CD4-positive, alpha-beta T cell treated with Interleukin-2 at 100 ng/mL for 4 hours (primary cell): Measurements from ENCODE around the gene C6orf89.
"Not testable (repeated sequence)": the region's sequence is repeated elsewhere in the genome, so short reads cannot be mapped to it uniquely, and the experiment has no call there.

Source experiments
- DNase-seq: peaks from one replicate; pipeline ENCODE4 v3.0.0-alpha.2; 2020; ENCODE audit warnings: low spot score

Gene C6orf89

GRCh38 chr6:36888115-36888643 is 2.4 kb downstream of the C6orf89 start:
- no peak for DNase-seq

GRCh38 chr6:36888654-36889481 is 3.1 kb downstream of the C6orf89 start:
- DNase-seq, result no peak

GRCh38 chr6:36890112-36890663 is 4.4 kb downstream of the C6orf89 start:
- no peak for DNase-seq

GRCh38 chr6:36891153-36891552 is 5.4 kb downstream of the C6orf89 start:
- DNase-seq, result not testable (repeated sequence)

- no peak for DNase-seq
Measured at GRCh38 chr6:36893976-36894932, 8.5 kb downstream of the C6orf89 start.

GRCh38 chr6:36897609-36898008 is 11.9 kb downstream of the C6orf89 start:
- DNase-seq, result peak; percentile 42

GRCh38 chr6:36904114-36904513 is 18.4 kb downstream of the C6orf89 start:
- DNase-seq, result no peak

GRCh38 chr6:36904851-36905393 is 19.2 kb downstream of the C6orf89 start:
- no peak for DNase-seq

GRCh38 chr6:36906539-36907325 is 21.0 kb downstream of the C6orf89 start:
- DNase-seq, result no peak

- no peak for DNase-seq
Measured at GRCh38 chr6:36907781-36908180, 22.0 kb downstream of the C6orf89 start.

- DNase-seq, result no peak
Measured at GRCh38 chr6:36908747-36909146, 23.0 kb downstream of the C6orf89 start.

- DNase-seq, result peak; percentile 37
Measured at GRCh38 chr6:36912030-36912454, 26.3 kb downstream of the C6orf89 start.

GRCh38 chr6:36912586-36912985 is 26.8 kb downstream of the C6orf89 start:
- peak; percentile 89 for DNase-seq

GRCh38 chr6:36913082-36913481 is 27.3 kb downstream of the C6orf89 start:
- DNase-seq, result no peak

- DNase-seq, result peak; percentile 66
Measured at GRCh38 chr6:36914227-36914794, 28.6 kb downstream of the C6orf89 start.

GRCh38 chr6:36915599-36915998 is 29.8 kb downstream of the C6orf89 start:
- DNase-seq, result no peak

- no peak for DNase-seq
Measured at GRCh38 chr6:36916126-36916525, 30.4 kb downstream of the C6orf89 start.

GRCh38 chr6:36917541-36918193 is 31.9 kb downstream of the C6orf89 start:
- DNase-seq, result no peak

GRCh38 chr6:36920049-36920448 is 34.3 kb downstream of the C6orf89 start:
- DNase-seq, result no peak

- no peak for DNase-seq
Measured at GRCh38 chr6:36920546-36920945, 34.8 kb downstream of the C6orf89 start.
